GM21619 (cell line): ENCODE results near the gene EEF2K.

Experiments used
- ATAC-seq: cut with Tn5 transposase; IDR thresholded peaks from one replicate; pipeline ENCODE4 v1.9.1; 2021; ENCODE audit not compliant: unreplicated experiment

The EEF2K gene

DNA sequence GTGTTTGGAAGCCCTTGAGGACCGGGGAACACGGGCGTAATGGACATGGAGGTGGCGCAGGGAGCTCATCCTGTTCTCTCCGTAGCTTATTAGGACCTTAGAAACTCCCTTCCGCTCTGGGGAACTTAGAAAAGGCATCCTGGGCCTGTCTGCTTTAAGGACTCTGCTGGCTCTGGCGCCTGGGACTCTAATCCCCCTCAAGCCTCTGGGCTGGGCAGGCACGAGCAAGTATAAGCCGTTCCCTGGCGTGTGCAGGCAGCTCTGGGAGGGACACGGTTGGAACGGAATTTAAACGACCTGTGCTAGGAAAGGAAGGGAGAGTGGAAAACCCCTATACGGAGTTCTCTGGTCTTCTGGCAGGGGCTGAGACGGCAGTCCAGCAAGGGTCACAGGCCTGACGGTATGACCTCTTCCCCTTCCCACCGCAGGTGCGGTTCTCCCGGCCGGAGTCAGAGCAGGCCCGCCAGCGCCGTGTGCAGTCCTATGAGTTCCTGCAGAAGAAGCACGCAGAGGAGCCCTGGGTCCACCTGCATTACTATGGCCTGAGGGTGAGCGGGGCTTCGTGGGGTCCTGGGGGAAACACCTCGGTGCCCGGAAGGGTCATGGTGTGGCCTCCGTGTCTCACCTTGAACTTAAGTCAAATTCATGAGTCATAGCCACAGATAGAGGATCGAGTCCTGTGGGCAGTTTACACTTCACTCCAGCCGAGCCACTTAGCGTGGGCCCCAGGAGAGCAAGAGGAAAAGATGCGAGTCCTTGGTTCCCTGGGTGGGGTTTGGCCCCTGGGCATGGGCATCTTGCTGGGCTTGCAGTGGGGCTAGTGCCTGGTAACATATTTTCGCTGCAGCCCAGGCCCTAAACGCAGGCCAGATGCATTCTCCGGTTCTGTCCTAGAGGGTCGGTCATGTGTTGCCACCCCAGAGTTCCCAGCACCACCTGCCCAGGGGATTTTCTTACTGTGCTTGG, 108.9 kb downstream of the EEF2K start:
- no peak for ATAC-seq

DNA sequence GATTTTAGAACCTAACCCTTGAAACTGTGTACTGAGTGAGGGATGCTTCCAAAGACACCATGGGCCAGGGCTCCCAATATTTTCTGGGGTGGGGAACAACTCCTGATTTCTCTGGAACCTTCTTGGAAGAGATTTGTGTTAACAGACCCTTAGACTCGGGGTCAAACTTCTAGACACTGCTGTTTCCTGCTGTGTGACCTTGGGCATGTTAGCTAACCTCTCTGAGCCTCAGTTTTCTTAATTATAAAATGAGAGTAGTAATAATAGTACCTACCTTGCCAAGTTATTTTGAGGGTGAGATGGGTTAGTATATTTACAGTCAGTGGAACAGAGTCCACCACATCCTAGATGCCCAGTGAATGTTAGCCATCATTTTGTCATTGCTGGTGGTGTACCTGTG, 109.9 kb downstream of the EEF2K start:
- no peak for ATAC-seq

DNA sequence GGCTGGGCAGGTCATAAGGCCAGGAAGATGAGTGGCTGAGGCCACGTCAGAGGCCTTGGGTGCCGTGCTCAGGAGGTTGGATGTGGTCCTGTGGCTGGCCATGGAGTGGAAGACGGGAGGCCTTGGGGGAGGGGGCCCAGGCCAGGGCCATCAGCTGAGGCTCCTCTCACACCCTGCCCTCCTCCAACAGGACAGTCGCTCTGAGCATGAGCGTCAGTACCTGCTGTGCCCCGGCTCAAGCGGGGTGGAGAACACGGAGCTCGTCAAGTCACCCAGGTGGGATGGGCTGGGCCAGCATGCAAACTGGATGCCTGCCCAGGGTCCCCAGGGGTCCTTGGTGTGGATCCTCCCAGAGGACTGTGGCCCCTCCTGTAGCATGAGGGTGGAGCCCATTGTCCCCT, 110.3 kb downstream of the EEF2K start:
- no peak for ATAC-seq

DNA sequence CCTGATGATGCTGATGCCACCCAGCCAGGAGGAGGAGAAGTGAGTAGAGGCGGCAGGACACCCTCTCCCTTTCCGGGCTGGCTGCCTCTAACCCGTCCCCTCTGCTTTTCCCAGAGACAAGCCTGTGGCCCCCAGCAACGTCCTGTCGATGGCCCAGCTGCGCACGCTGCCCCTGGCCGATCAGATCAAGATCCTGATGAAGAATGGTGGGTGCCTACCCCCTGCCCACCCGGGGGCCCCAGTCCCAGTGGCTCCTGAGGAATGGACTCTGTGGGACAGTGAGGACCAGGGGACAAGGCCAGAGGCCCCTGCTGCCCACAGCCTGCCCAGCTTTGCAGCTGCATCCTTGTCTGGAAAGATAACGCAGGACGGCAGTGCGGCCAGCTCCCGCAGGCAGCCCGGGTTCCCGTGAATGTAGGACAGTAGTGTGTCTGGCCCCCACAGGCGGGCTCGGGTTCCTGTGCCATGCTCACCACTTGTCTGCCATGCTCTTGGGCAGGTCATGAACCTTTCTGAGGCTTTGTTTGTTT, 111.0 kb downstream of the EEF2K start:
- no peak for ATAC-seq

DNA sequence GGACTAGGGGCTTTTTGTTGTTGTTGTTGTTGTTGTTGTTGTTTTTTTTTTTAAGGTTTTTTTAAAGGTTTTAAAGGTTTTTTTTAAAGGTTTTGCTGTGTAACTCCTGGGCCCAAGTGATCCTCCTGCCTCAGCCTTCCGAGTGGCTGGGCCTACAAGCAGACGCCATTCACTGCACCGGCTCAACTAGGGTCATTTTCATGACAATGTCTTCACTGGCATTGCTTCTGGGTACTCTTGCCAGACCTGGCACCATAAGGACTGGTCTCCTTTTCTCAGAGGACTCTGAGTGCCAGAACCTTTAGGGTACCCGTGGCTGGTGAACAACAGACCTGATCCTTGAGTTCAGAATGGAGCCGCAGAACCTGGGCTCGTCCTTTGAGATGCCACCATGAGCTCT, 111.5 kb downstream of the EEF2K start:
- no peak for ATAC-seq

DNA sequence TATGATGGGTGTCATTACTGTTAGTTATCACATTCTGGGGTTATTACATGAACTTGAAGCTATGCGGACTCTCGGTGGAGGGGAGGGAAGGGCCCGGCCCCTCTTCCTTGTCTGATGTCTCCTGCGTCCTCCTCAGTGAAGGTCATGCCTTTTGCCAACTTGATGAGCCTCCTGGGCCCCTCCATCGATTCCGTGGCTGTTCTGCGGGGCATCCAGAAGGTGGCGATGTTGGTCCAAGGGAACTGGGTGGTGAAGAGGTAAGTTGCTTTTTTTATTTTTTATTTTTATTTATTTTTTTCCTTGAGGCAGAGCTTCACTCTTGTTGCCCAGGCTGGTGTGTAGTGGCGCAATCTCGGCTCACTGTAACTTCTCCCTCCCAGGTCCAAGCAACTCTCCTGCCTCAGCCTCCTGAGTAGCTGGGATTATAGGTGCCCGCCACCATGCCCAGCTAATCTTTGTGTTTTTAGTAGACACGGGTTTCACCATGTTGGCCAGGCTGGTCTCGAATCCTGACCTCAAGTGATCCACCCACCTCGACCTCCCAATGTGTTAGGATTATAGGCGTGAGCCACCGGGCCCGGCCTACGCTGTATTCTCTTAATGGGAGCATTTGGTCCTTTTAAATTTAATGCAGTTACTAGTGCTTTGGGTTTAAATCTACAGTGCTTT, 112.7 kb downstream of the EEF2K start:
- no peak for ATAC-seq

DNA sequence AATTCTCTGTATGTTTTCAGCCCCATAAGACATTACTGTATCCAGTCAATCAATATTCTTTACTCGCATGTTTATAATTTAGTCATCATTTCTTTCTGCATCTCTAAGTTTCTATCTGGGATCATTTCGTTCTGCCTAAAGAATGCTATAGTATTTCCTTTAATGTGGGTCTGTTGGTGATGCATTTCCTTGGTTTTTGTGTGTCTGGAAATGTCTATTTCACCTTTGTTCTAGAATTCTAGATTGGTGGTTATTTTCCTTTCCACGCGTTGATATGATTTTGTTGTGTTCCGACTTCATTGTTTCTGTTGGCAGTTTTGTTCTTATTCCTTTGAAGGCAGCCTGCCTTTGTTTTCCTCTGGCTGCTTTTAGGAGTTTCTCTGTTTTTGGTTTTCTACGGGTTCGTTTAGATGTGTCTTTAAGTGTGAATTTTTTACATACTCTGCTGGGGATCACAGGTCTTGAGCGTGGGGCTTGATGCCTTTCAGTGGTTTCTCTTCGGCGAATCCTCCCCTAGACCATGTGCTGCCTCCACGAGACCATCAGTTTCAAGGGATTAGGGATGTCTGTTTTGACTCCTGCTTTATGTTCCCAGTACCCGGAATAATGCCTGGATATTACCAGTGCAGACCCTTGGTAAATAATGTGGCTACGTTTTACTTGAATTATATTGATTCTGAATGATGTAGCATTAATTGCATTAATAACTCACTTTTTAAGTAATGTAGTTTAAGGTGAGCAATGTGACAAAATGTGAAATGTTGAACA, 114.7 kb downstream of the EEF2K start:
- no peak for ATAC-seq

DNA sequence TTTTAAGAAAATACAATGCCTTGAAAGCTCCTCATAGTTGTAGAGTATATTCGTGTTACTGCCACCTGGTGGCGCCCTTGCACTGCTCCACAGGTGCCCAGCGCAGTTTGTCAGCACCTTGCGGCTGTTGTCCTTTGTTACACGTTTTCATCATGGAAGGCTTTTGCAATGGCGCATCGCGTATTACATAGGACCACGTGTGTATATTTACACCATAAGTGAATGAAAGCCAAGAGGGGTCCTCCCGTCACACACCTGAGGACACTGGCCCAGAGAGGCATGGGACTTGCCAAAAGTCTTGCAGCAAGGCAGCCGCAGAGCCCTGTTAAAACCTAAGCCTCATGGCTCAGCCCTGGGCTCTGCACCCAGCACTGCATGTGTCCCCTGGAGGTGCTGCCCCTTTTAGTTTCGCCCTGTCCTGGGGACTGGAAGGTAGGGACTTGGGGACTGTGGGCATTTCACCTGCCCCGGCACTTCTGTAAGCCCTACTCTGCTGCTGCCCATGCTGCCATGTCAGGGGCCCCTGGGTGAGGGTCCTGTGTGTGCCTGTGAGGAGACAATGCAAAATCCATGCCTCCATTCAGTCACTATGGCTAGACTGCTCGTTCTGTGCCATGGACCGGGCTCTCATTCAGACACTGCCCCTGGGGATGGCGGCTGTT, 115.4 kb downstream of the EEF2K start:
- no peak for ATAC-seq

DNA sequence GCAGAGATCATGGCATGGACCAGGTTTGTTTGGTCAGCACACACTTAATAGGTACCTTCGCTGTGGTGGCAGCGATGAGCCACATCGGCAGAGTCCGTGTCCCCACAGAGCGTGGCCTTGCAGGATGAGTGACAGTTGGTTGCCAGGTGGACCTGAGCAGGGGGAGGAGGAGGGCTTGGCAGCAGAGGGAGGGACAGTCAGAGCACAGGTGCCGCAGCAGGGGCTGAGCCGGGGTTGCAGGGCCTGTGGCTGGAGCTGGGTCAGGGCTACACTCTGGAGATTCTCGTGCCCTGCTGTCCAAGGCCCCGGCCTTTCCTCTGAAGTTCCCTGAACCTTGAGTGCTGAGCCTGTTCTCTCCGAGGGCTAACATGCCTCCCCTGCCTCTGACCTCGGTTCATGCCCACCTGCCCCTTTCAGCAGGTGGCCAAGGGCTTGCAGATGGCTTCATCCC, 116.0 kb downstream of the EEF2K start:
- ATAC-seq = no peak

DNA sequence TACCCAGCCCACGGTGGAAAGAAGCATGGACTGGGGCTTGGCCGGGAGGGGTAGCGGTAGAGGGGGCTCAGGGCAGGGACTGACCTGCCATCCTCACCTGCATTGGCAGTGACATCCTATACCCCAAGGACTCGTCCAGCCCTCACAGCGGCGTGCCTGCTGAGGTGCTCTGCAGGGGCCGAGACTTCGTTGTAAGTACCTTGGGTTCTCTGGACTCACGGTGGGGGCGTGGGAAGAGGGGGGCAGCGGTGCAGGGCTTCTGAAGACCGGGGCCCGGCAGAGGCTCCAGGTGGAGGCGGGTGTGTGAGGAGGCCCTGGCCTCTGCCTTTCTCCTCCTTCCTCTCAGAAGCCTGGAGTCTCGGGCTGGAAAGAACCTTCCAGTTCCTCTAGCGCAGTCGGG, 116.7 kb downstream of the EEF2K start:
- no peak for ATAC-seq

DNA sequence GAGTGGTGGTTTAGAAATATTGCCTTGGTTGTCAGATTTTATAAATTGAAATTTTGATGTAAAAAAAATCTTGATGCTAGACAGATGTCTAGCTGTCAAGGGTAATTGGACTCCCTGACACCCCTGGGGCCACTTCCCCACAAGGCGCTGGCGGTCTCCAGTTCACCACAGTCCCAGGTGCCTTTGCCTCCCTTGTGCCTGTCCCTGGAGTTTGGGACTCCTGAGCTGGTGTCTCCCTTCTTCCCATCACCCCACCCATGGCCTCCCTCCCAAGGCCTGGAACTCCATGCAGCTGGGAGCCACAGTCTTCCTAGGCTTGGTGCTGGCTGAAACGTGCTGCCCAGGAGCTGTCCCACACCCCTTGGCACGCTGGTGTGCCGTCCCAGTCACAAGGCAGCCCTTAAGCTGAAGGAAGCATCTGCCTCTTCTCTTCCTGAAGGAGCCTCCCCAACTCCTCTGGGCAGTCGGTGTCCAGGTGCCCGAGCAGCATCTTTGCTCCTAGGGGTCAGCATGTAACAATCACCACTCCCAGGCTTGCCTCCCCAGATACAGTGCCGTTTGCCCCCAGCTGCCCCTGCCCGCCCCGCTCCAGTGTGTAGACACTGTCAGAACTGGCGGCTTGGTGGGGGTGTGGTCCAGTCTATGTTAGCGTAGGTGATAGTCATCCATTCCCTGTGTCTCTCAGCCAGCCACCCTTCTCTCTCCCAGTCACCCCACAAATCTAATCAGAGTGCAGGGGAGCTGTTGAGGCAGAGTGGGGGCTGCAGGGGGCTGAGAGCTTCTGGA, 117.3 kb downstream of the EEF2K start:
- ATAC-seq = no peak

DNA sequence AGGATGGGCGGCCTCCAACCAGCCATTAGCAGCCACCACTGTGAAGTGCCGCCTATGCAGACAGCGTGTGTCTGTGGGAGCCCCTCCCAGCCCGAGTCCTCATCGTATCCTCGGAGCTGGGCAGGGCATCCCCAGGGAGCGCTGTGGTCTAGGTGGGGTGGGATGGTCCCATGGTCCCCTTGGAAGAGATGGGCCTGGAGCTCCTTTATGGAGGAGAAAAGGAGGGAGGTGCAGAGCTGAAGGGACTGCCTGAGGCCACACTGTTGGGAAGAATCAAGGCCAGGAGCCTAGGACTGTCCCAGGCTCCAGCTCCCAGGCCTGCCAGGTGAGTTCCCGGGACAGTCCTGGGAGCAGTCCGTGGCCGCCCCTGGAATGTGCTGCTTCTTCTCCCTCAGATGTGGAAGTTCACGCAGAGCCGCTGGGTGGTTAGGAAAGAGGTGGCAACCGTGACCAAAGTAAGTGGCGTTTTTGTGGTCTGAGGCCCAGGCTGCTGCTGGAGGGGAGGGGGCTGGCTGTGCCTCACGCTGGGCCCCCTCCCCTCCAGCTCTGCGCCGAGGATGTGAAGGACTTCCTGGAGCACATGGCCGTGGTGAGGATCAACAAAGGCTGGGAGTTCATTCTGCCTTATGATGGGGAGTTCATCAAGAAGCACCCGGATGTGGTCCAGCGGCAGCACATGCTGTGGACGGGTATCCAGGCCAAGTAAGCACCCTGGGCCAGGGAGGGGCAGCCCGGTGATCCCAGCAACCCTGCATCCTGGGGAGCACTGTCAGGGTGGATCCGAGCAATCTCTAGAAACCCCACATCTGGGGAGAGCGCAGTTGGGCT, 118.1 kb downstream of the EEF2K start:
- ATAC-seq = no peak

DNA sequence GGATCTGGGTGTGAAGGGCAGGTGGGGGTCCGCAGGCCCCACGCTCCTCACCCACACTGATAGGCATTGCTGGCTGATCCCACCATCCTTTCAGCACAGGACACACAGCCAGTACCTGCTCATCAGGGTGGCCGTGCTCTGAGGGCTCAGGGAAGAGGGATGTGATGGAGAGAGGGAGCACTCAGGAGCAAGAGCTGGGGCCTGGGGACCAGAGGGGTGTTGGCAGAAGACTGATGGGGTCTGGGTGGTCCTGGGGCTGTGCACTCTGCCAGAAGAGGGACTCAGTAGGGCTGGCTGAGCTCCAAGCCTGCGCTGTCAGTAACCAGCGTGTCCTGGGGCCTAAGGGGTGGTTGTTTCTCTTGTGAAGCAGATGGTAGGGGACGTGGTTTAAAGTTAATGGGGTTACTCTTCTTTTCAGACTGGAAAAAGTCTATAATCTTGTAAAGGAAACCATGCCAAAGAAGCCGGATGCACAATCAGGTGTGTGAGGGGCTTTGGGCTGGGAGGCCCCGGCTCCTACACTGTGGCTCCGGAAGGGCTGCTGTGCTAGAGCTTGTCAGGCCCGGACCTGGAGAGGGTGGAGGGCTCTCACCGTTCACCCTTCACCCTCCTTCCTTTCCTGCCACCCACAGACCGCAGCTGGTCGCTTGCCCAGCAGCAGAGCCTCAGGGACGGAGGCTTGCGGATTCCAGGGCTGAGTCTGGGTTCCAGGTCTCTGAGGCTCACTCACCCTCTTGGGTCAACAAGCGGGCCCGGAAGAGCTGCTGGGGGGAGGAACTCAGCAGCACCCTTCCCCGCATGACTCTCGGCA, 118.9 kb downstream of the EEF2K start:
- no peak for ATAC-seq

DNA sequence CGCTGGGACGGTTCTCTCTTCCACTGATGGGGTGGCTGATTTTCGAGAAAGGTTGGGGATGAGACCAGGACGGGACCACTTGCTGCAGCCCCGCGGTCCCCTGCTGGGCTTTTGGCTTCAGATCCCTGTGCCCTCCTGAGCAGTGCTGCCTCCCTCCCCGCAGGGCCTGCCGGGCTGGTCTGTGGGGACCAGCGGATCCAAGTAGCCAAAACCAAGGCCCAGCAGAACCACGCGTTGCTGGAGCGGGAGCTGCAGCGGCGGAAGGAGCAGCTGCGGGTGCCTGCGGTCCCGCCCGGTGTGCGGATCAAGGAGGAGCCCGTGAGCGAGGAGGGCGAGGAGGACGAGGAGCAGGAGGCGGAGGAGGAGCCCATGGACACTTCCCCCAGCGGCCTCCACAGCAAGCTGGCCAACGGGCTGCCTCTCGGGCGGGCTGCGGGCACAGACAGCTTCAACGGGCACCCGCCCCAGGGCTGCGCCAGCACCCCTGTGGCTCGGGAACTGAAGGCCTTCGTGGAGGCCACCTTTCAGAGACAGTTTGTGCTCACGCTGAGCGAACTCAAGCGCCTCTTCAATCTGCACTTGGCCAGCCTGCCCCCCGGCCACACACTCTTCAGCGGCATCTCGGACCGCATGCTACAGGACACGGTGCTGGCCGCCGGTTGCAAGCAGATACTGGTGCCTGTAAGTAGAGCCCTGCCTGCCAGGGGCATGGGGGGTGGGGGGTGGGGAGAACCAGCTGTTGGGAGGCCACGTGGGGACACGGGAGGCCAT, 119.7 kb downstream of the EEF2K start:
- ATAC-seq = no peak

DNA sequence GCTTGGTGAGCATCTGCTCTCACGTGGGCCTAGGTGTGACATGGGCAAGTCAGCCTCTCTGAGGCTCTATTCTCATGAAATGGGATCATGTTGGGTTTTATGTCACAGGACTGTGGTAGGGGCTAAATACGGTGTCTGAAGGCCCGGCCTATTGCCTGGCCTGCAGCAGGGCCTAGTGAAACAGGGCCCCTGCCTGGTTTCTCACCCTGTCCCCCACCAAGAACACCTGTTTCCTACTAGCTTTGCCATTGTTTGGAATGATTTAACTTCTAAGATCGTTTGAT, 120.2 kb downstream of the EEF2K start:
- no peak for ATAC-seq

DNA sequence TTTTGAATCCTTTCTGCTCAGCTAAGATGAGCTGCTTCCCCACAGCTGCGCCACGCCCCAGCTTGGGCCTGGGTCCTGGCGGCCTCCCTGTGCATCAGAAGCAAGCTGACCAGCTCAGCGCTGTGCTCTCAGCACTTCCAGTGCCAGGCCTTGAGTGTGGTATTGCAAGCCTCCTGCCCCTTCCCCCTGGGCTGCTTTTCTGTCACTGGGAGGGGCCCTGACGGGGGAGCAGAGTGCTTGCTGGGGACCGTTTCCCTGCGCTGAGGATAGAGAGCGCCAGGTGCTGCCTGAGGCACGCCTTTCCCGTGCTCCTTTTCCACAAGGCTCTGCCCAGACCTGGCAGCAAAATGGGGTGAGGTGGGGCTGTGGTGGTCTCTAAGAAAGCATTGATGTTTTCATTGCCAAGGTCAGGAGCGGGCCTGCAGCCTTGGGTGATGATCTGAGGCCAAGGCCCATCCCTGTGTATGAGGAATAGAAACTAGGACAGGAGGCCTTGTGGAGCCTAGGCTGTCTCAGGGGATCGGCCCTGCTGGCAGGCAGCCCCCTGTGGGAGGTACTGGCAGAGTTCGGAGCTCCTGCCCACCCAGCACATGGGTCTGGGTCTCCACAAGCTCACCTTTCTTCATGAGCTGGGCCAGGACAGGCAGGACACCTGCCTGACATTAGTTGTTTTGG, 120.8 kb downstream of the EEF2K start:
- ATAC-seq = no peak

DNA sequence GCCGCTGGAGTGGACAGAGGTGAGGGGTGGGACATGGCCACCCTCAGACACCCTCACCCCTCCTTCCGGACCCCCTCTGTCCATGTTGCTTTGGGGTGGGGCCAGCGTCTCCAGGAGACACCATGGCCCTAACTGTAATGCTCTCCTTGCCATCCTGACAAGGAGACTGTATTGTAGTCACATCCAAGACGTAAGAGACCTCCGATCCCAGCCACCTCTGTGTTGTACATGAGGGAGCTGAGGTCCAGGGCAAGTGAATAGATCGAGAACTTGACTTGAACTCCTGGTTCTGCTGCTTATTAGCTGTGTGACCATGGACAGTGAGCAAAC, 121.3 kb downstream of the EEF2K start:
- ATAC-seq = no peak
